OCI-LY7 (cell line): ENCODE measurements around the gene ZNF652. TPM values are rescaled to one million over a fixed set of nuclear protein-coding genes. Genes with fewer than 3 reads are reported as not detected.
"Not testable (repeated sequence)": the region's sequence is repeated elsewhere in the genome, so short reads cannot be mapped to it uniquely, and the experiment has no call there.

Source experiments
- BruUV-seq: library from RNA; stranded (reverse); fragments of 400-500 nt; replicated peaks from 2 replicates; lab custom pipeline; 2021; lab: Mats Ljungman, UMichigan
- CTCF ChIA-PET: fragments of 300-600 bp; sonication (Branson Sonifier 250); formaldehyde crosslinking; loops from one replicate; lab custom pipeline; 2022; ENCODE audit warnings: antibody characterized with exemption; ENCODE audit not compliant: unreplicated experiment; lab: Charles Lee
- POLR2A ChIA-PET: fragments of 300-600 bp; sonication (Branson Sonifier 250); formaldehyde crosslinking; loops from one replicate; lab custom pipeline; 2022; ENCODE audit warnings: antibody characterized with exemption; lab: Charles Lee
- DNase-seq: peaks from one replicate; pipeline ENCODE4 v3.0.0-alpha.2; 2015; ENCODE audit warnings: low spot score
- H2AFZ ChIP-seq: fragments of 200-600 bp; sonication (generic), shearing (Covaris generic); 2 replicates; pipeline ENCODE4 v1.6.1; 2014; ENCODE audit warnings: mild to moderate bottlenecking, antibody characterized with exemption, low read length, moderate library complexity
- H3K27ac ChIP-seq: fragments of 200-600 bp; sonication (generic); 2 replicates; pipeline ENCODE4 v1.5.1; 2014; ENCODE audit warnings: mixed run types, low read depth, mild to moderate bottlenecking, moderate library complexity, low read length, inconsistent platforms; ENCODE audit not compliant: poor library complexity, severe bottlenecking
- H3K36me3 ChIP-seq: fragments of 200-600 bp; sonication (generic); 2 replicates; pipeline ENCODE4 v1.6.1; 2014; ENCODE audit warnings: mild to moderate bottlenecking, antibody characterized with exemption, low read length, moderate library complexity, mixed read lengths; ENCODE audit not compliant: insufficient read depth
- H3K4me1 ChIP-seq: fragments of 200-600 bp; sonication (generic); 2 replicates; pipeline ENCODE4 v1.5.1; 2014; ENCODE audit warnings: mild to moderate bottlenecking, low read length; ENCODE audit not compliant: insufficient read depth, poor library complexity, severe bottlenecking
- H3K4me2 ChIP-seq: fragments of 200-600 bp; sonication (generic); 2 replicates; pipeline ENCODE4 v1.6.1; 2014; ENCODE audit warnings: mild to moderate bottlenecking, low read length
- H3K4me3 ChIP-seq: fragments of 200-600 bp; sonication (generic); 2 replicates; pipeline ENCODE4 v1.5.1; 2014; ENCODE audit warnings: mild to moderate bottlenecking, low read depth, low read length; ENCODE audit not compliant: poor library complexity, severe bottlenecking
- H3K79me2 ChIP-seq: fragments of 200-600 bp; sonication (generic); 2 replicates; pipeline ENCODE4 v1.6.1; 2016; ENCODE audit warnings: low read depth, mild to moderate bottlenecking, low read length, moderate library complexity, mixed read lengths; ENCODE audit not compliant: insufficient read depth
- H3K9me2 ChIP-seq: fragments of 200-600 bp; sonication (generic); 2 replicates; pipeline ENCODE4 v1.6.1; 2016; ENCODE audit warnings: mild to moderate bottlenecking, low read length, mixed read lengths; ENCODE audit not compliant: insufficient read depth
- H3K9me3 ChIP-seq: fragments of 200-600 bp; sonication (generic); 2 replicates; pipeline ENCODE4 v1.6.1; 2014; ENCODE audit warnings: mild to moderate bottlenecking, mixed run types, low read length, mixed read lengths
- H4K20me1 ChIP-seq: fragments of 200-600 bp; sonication (generic); 2 replicates; pipeline ENCODE4 v1.6.1; 2014; ENCODE audit warnings: mild to moderate bottlenecking, antibody characterized with exemption, low read length, moderate library complexity, mixed read lengths; ENCODE audit not compliant: insufficient read depth
- CTCF ChIP-seq: fragments of 200-600 bp; sonication (generic); conservative IDR thresholded peaks from 2 replicates; pipeline ENCODE4 v1.5.1; 2014; ENCODE audit warnings: mild to moderate bottlenecking, antibody characterized with exemption, low read length, moderate library complexity, mixed read lengths
- EZH2phosphoT487 ChIP-seq: fragments of 200-600 bp; sonication (generic); IDR thresholded peaks from 2 replicates; pipeline ENCODE4 v1.6.1; 2018; ENCODE audit warnings: low read depth, borderline replicate concordance, mild to moderate bottlenecking, mixed run types, antibody characterized with exemption, low read length, moderate library complexity, mixed read lengths
- intact Hi-C: fragments of 100-400 bp; cut with micrococcal nuclease; formaldehyde crosslinking; loops from one replicate; pipeline ENCODE4 v1.10.0; 2022; ENCODE audit not compliant: unreplicated experiment
- total RNA-seq, 2 experiments: library from RNA; depleted of rRNA in 1 of 2; stranded (reverse); fragments of >200 nt in 1 of 2; shearing (Covaris generic) in 1 of 2; gene quantifications; 2 replicates each; pipeline ENCODE4 v1.2.3, GENCODE V29; 2014 to 2022

Gene ZNF652
- total RNA-seq, 2 experiments from 2014 or later = 36.8 to 69.7 TPM

- Histone ChIP-seq H3K27ac (no peak overlapping the region), H3K9me3 (no peaks in the 10 kb centered on the region), H3K79me2 (no peaks in the 10 kb centered on the region), H3K4me1 (no peaks in the 10 kb centered on the region), H3K4me2 (no peak overlapping the region), H4K20me1 (no peaks in the 10 kb centered on the region), H3K9me2 (no peaks in the 10 kb centered on the region), H3K36me3 (no peaks in the 10 kb centered on the region), H3K4me3 (no peak overlapping the region), H2AFZ (no peak overlapping the region)
- BruUV-seq = no TSS peak
- ChIA-PET POLR2A (no interaction called here), CTCF (no interaction called here)
- TF ChIP-seq CTCF = no peak
- TF ChIP-seq EZH2phosphoT487 = no peak
- DNase-seq = no peak
- intact Hi-C loops = no loop called here
Observed at GRCh38 chr17:49269356-49269755, 92.7 kb downstream of the ZNF652 start.

GRCh38 chr17:49267912-49268311 lies 94.1 kb downstream of the ZNF652 start:
- Histone ChIP-seq H2AFZ (no peak overlapping the region), H4K20me1 (no peaks in the 10 kb centered on the region), H3K4me3 (no peak overlapping the region), H3K36me3 (no peaks in the 10 kb centered on the region), H3K9me2 (no peaks in the 10 kb centered on the region), H3K4me1 (no peaks in the 10 kb centered on the region), H3K4me2 (no peak overlapping the region), H3K9me3 (no peaks in the 10 kb centered on the region), H3K27ac (no peak overlapping the region), H3K79me2 (no peaks in the 10 kb centered on the region)
- intact Hi-C loops = no loop called here
- CTCF ChIA-PET = no interaction called here
- POLR2A ChIA-PET = no interaction called here
- no peak for DNase-seq
- TF ChIP-seq EZH2phosphoT487 (no peak), CTCF (no peak)
- BruUV-seq = no TSS peak

- CTCF ChIA-PET = no interaction called here
- Histone ChIP-seq H3K36me3 (no peaks in the 10 kb centered on the region), H2AFZ (no peak overlapping the region), H3K79me2 (no peaks in the 10 kb centered on the region), H4K20me1 (no peaks in the 10 kb centered on the region), H3K9me2 (no peaks in the 10 kb centered on the region), H3K4me1 (no peaks in the 10 kb centered on the region), H3K27ac (no peak overlapping the region), H3K9me3 (no peaks in the 10 kb centered on the region), H3K4me2 (no peak overlapping the region), H3K4me3 (no peak overlapping the region)
- POLR2A ChIA-PET = interaction anchor here (0.7 kb wide), 1 partner anchor 807 kb away, joined by 3 read pairs; no protein-coding TSS in a partner anchor
- BruUV-seq = no TSS peak
- intact Hi-C loops = no loop called here
- no peak for TF ChIP-seq CTCF
- TF ChIP-seq EZH2phosphoT487 = no peak
- no peak for DNase-seq
Observed at GRCh38 chr17:49266233-49266632, 95.8 kb downstream of the ZNF652 start.

GRCh38 chr17:49261540-49261939 lies 100.5 kb downstream of the ZNF652 start:
- H3K36me3 ChIP-seq, H3K9me3 ChIP-seq, CTCF ChIA-PET, H3K9me2 ChIP-seq, H3K27ac ChIP-seq, H2AFZ ChIP-seq, H4K20me1 ChIP-seq, H3K79me2 ChIP-seq, intact Hi-C loops, BruUV-seq, H3K4me1 ChIP-seq, H3K4me3 ChIP-seq, H3K4me2 ChIP-seq, DNase-seq: not testable (repeated sequence)
- POLR2A ChIA-PET = interaction anchor here (0.6 kb wide), 1 partner anchor 20 kb away, joined by 10 read pairs; no protein-coding TSS in a partner anchor
